ENCODE measurements around the gene NDUFB6. TPM values are rescaled to one million over a fixed set of nuclear protein-coding genes. Genes with fewer than 3 reads are reported as not detected.

Gene NDUFB6
- total RNA-seq, 1 experiment from 2014 or later = 74.6 TPM

- TF ChIP-seq, protein P1, sequence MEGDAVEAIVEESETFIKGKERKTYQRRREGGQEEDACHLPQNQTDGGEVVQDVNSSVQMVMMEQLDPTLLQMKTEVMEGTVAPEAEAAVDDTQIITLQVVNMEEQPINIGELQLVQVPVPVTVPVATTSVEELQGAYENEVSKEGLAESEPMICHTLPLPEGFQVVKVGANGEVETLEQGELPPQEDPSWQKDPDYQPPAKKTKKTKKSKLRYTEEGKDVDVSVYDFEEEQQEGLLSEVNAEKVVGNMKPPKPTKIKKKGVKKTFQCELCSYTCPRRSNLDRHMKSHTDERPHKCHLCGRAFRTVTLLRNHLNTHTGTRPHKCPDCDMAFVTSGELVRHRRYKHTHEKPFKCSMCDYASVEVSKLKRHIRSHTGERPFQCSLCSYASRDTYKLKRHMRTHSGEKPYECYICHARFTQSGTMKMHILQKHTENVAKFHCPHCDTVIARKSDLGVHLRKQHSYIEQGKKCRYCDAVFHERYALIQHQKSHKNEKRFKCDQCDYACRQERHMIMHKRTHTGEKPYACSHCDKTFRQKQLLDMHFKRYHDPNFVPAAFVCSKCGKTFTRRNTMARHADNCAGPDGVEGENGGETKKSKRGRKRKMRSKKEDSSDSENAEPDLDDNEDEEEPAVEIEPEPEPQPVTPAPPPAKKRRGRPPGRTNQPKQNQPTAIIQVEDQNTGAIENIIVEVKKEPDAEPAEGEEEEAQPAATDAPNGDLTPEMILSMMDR (IDR thresholded peaks at IDR 0.05; ENCODE audit: insufficient read depth in 1 of 2, low read depth in 1 of 2, low read length in 1 of 2, severe bottlenecking in 1 of 2, unreplicated experiment in 1 of 2) = no peak
- CTCF ChIA-PET = no interaction called here
- Histone ChIP-seq H3K4me3 (ENCODE audit: low read depth, low read length) (no peak overlapping the region), H3K9me3 (no peaks in the 10 kb centered on the region), H3K4me1 (no peaks in the 10 kb centered on the region), H3K36me3 (ENCODE audit: control insufficient read depth, insufficient read depth, low read length) (no peaks in the 10 kb centered on the region), H3K27me3 (replicated peaks; ENCODE audit: control insufficient read depth, insufficient read depth, low read length) (no peaks in the 10 kb centered on the region)
- H3K27me3 Mint-ChIP-seq (ENCODE audit: insufficient read depth, unreplicated experiment) = peaks cover 5% of the 10 kb centered on the region
- no peaks in the 10 kb centered on the region for H3K4me1 Mint-ChIP-seq (ENCODE audit: low read depth, unreplicated experiment)
- DNase-seq = no peak
- POLR2A ChIA-PET = no interaction called here
- H3K27ac Mint-ChIP-seq (ENCODE audit: unreplicated experiment) = no peak overlapping the region
- no TSS peak for BruUV-seq (replicated peaks)
- H3K36me3 Mint-ChIP-seq (ENCODE audit: insufficient read depth, unreplicated experiment) = no peaks in the 10 kb centered on the region
- no peak overlapping the region for H3K4me3 Mint-ChIP-seq (ENCODE audit: unreplicated experiment)
- intact Hi-C loops (cut with micrococcal nuclease; ENCODE audit: unreplicated experiment) = no loop called here
- no peaks in the 10 kb centered on the region for H3K9me3 Mint-ChIP-seq (ENCODE audit: unreplicated experiment)
These were observed 23.3 kb upstream of the NDUFB6 start for GRCh38 chr9:32596096-32596865.

GRCh38 chr9:32590898-32591297 is 17.9 kb upstream of the NDUFB6 start:
- H3K9me3 Mint-ChIP-seq (ENCODE audit: unreplicated experiment) = no peaks in the 10 kb centered on the region
- POLR2A ChIA-PET = no interaction called here
- peaks cover 13% of the 10 kb centered on the region for H3K27me3 Mint-ChIP-seq (ENCODE audit: insufficient read depth, unreplicated experiment)
- no peaks in the 10 kb centered on the region for H3K4me1 ChIP-seq
- H3K4me3 ChIP-seq (ENCODE audit: low read depth, low read length) = no peak overlapping the region
- H3K4me3 Mint-ChIP-seq (ENCODE audit: unreplicated experiment) = no peak overlapping the region
- H3K4me1 Mint-ChIP-seq (ENCODE audit: low read depth, unreplicated experiment) = no peaks in the 10 kb centered on the region
- CTCF ChIA-PET = no interaction called here
- no peaks in the 10 kb centered on the region for H3K9me3 ChIP-seq
- no peaks in the 10 kb centered on the region for H3K27me3 ChIP-seq (replicated peaks; ENCODE audit: control insufficient read depth, insufficient read depth, low read length)
- no peak overlapping the region for H3K27ac Mint-ChIP-seq (ENCODE audit: unreplicated experiment)
- no peaks in the 10 kb centered on the region for H3K36me3 ChIP-seq (ENCODE audit: control insufficient read depth, insufficient read depth, low read length)
- TF ChIP-seq, protein P1 (IDR thresholded peaks at IDR 0.05; ENCODE audit: insufficient read depth in 1 of 2, low read depth in 1 of 2, low read length in 1 of 2, severe bottlenecking in 1 of 2, unreplicated experiment in 1 of 2) = no peak
- H3K36me3 Mint-ChIP-seq (ENCODE audit: insufficient read depth, unreplicated experiment) = no peaks in the 10 kb centered on the region
- intact Hi-C loops (cut with micrococcal nuclease; ENCODE audit: unreplicated experiment) = no loop called here
- DNase-seq = no peak
- no TSS peak for BruUV-seq (replicated peaks)

GRCh38 chr9:32590476-32590875 is 17.5 kb upstream of the NDUFB6 start:
- POLR2A ChIA-PET = no interaction called here
- intact Hi-C loops (cut with micrococcal nuclease; ENCODE audit: unreplicated experiment) = no loop called here

More at GRCh38 chr9:32590476-32590875, 17.5 kb upstream of the NDUFB6 start:
- Mint-ChIP-seq H3K27me3 (ENCODE audit: insufficient read depth, unreplicated experiment) (peaks cover 17% of the 10 kb centered on the region), H3K36me3 (ENCODE audit: insufficient read depth, unreplicated experiment) (no peaks in the 10 kb centered on the region), H3K4me3 (ENCODE audit: unreplicated experiment) (no peak overlapping the region), H3K27ac (ENCODE audit: unreplicated experiment) (no peak overlapping the region), H3K9me3 (ENCODE audit: unreplicated experiment) (no peaks in the 10 kb centered on the region), H3K4me1 (ENCODE audit: low read depth, unreplicated experiment) (no peaks in the 10 kb centered on the region)
- H3K4me1 ChIP-seq = no peaks in the 10 kb centered on the region
- no peak overlapping the region for H3K4me3 ChIP-seq (ENCODE audit: low read depth, low read length)
- no peaks in the 10 kb centered on the region for H3K27me3 ChIP-seq (replicated peaks; ENCODE audit: control insufficient read depth, insufficient read depth, low read length)
- H3K36me3 ChIP-seq (ENCODE audit: control insufficient read depth, insufficient read depth, low read length) = no peaks in the 10 kb centered on the region
- CTCF ChIA-PET = interaction anchor here (0.6 to 2.0 kb wide), 3 partner anchors 9 to 571 kb away, joined by 5 to 25 read pairs (median 6); no protein-coding TSS in a partner anchor
- TF ChIP-seq, protein P1 (IDR thresholded peaks at IDR 0.05; ENCODE audit: insufficient read depth in 1 of 2, low read depth in 1 of 2, low read length in 1 of 2, severe bottlenecking in 1 of 2, unreplicated experiment in 1 of 2) = no peak
- no TSS peak for BruUV-seq (replicated peaks)
- no peaks in the 10 kb centered on the region for H3K9me3 ChIP-seq
- DNase-seq = no peak
